GM10847 (cell line): ENCODE measurements around the gene NLGN1.

ENCODE experiments used
- POLR2A ChIP-seq: IDR thresholded peaks from 2 replicates; pipeline ENCODE4 v1.6.1; 2011; ENCODE audit not compliant: insufficient read length; ENCODE audit errors: extremely low read depth

NLGN1 gene

GRCh38 chr3:173743516-173743915 lies 346.0 kb downstream of the NLGN1 start:
- TF ChIP-seq POLR2A, result no peak

- TF ChIP-seq POLR2A, result no peak
Observed at GRCh38 chr3:173744479-173744878, 346.9 kb downstream of the NLGN1 start.

- TF ChIP-seq POLR2A, result no peak
Observed at GRCh38 chr3:173744895-173745294, 347.4 kb downstream of the NLGN1 start.

- TF ChIP-seq POLR2A, result no peak
Observed at GRCh38 chr3:173745952-173746682, 348.6 kb downstream of the NLGN1 start.

- TF ChIP-seq POLR2A, result no peak
Observed at GRCh38 chr3:173747427-173747826, 349.9 kb downstream of the NLGN1 start.

- TF ChIP-seq POLR2A, result no peak
Observed at GRCh38 chr3:173748105-173748504, 350.6 kb downstream of the NLGN1 start.

GRCh38 chr3:173750095-173750494 lies 352.6 kb downstream of the NLGN1 start:
- no peak for TF ChIP-seq POLR2A

- no peak for TF ChIP-seq POLR2A
Observed at GRCh38 chr3:173750591-173750990, 353.0 kb downstream of the NLGN1 start.

- no peak for TF ChIP-seq POLR2A
Observed at GRCh38 chr3:173753593-173753992, 356.0 kb downstream of the NLGN1 start.

- TF ChIP-seq POLR2A, result no peak
Observed at GRCh38 chr3:173755161-173755560, 357.6 kb downstream of the NLGN1 start.

GRCh38 chr3:173761161-173761560 lies 363.6 kb downstream of the NLGN1 start:
- no peak for TF ChIP-seq POLR2A

- TF ChIP-seq POLR2A, result no peak
Observed at GRCh38 chr3:173762501-173762900, 365.0 kb downstream of the NLGN1 start.

- no peak for TF ChIP-seq POLR2A
Observed at GRCh38 chr3:173770011-173770410, 372.5 kb downstream of the NLGN1 start.

- TF ChIP-seq POLR2A, result no peak
Observed at GRCh38 chr3:173770796-173771573, 373.4 kb downstream of the NLGN1 start.

GRCh38 chr3:173773800-173774199 lies 376.3 kb downstream of the NLGN1 start:
- no peak for TF ChIP-seq POLR2A

- TF ChIP-seq POLR2A, result no peak
Observed at GRCh38 chr3:173774294-173774693, 376.8 kb downstream of the NLGN1 start.

GRCh38 chr3:173778251-173778650 lies 380.7 kb downstream of the NLGN1 start:
- no peak for TF ChIP-seq POLR2A

GRCh38 chr3:173780067-173780466 lies 382.5 kb downstream of the NLGN1 start:
- no peak for TF ChIP-seq POLR2A
